ENCODE data around the gene ATP1B3.

ATP1B3 gene

DNA sequence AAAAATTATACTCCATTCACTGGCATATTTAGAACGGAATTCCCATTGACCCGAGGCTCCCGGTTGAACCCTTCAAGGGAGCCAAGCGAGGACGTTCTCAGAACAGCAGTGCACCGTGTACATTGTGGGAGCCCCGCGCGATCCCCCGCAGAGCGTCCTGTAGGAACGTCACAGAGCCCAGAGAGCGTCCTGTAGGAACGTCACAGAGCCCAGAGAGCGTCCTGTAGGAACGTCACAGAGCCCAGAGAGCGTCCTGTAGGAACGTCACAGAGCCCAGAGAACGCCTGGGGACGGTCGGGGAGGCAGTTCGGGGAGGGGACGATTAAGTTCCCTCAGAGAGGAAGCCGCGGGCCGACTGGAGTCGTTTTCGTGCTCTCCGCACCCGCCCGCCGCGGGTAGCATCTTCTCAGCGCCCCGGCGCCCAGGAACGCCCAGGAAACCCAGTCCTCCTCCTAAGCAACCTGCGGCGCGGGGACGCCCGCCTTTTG is 506 bp upstream of the ATP1B3 start (continued):
- TF ChIP-seq ZSCAN23 (tag by site-specific recombination; IDR thresholded peaks at IDR 0.05) (no peak), SALL2 (tag by site-specific recombination; IDR thresholded peaks at IDR 0.05; ENCODE audit: borderline replicate concordance) (no peak), ZNF792 (tag by site-specific recombination; IDR thresholded peaks at IDR 0.05) (no peak), ZNF621 (tag by site-specific recombination; IDR thresholded peaks at IDR 0.05) (no peak), ZNF501 (tag by site-specific recombination; IDR thresholded peaks at IDR 0.05) (no peak), PRDM1 (tag by site-specific recombination; IDR thresholded peaks at IDR 0.05) (no peak), ZNF777 (tag by site-specific recombination; IDR thresholded peaks at IDR 0.05; ENCODE audit: borderline replicate concordance) (no peak), KLF1 (tag by site-specific recombination; IDR thresholded peaks at IDR 0.05) (peak; percentile 21; the same call in 1 of the 2 replicates), ZIC2 (tag by site-specific recombination; IDR thresholded peaks at IDR 0.05) (0 out of 2 replicates have a peak, but pooled peaks have one; percentile 29), ZNF121 (tag by site-specific recombination; IDR thresholded peaks at IDR 0.05) (no peak), ZNF221 (tag by site-specific recombination; IDR thresholded peaks at IDR 0.05; ENCODE audit: borderline replicate concordance) (no peak), ZBTB17 (tag by site-specific recombination; IDR thresholded peaks at IDR 0.05) (peak; percentile 98), ZNF843 (tag by site-specific recombination; IDR thresholded peaks at IDR 0.05) (no peak), ZNF391 (tag by site-specific recombination; IDR thresholded peaks at IDR 0.05; ENCODE audit: borderline replicate concordance, low read depth) (no peak), ZNF791 (tag by site-specific recombination; IDR thresholded peaks at IDR 0.05) (no peak), ZNF114 (tag by site-specific recombination; IDR thresholded peaks at IDR 0.05) (no peak)
- TF ChIP-seq, protein P1, sequence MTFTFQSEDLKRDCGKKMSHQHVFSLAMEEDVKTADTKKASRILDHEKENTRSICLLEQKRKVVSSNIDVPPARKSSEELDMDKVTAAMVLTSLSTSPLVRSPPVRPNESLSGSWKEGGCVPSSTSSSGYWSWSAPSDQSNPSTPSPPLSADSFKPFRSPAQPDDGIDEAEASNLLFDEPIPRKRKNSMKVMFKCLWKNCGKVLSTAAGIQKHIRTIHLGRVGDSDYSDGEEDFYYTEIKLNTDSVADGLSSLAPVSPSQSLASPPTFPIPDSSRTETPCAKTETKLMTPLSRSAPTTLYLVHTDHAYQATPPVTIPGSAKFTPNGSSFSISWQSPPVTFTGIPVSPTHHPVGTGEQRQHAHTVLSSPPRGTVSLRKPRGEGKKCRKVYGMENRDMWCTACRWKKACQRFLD (tag by site-specific recombination; IDR thresholded peaks at IDR 0.05) = no peak
- TF ChIP-seq, protein P2, sequence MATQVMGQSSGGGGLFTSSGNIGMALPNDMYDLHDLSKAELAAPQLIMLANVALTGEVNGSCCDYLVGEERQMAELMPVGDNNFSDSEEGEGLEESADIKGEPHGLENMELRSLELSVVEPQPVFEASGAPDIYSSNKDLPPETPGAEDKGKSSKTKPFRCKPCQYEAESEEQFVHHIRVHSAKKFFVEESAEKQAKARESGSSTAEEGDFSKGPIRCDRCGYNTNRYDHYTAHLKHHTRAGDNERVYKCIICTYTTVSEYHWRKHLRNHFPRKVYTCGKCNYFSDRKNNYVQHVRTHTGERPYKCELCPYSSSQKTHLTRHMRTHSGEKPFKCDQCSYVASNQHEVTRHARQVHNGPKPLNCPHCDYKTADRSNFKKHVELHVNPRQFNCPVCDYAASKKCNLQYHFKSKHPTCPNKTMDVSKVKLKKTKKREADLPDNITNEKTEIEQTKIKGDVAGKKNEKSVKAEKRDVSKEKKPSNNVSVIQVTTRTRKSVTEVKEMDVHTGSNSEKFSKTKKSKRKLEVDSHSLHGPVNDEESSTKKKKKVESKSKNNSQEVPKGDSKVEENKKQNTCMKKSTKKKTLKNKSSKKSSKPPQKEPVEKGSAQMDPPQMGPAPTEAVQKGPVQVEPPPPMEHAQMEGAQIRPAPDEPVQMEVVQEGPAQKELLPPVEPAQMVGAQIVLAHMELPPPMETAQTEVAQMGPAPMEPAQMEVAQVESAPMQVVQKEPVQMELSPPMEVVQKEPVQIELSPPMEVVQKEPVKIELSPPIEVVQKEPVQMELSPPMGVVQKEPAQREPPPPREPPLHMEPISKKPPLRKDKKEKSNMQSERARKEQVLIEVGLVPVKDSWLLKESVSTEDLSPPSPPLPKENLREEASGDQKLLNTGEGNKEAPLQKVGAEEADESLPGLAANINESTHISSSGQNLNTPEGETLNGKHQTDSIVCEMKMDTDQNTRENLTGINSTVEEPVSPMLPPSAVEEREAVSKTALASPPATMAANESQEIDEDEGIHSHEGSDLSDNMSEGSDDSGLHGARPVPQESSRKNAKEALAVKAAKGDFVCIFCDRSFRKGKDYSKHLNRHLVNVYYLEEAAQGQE (tag by site-specific recombination; IDR thresholded peaks at IDR 0.05) = no peak
- TF ChIP-seq, protein P3, sequence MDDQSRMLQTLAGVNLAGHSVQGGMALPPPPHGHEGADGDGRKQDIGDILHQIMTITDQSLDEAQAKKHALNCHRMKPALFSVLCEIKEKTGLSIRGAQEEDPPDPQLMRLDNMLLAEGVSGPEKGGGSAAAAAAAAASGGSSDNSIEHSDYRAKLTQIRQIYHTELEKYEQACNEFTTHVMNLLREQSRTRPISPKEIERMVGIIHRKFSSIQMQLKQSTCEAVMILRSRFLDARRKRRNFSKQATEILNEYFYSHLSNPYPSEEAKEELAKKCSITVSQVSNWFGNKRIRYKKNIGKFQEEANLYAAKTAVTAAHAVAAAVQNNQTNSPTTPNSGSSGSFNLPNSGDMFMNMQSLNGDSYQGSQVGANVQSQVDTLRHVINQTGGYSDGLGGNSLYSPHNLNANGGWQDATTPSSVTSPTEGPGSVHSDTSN (CRISPR knock-in tag; IDR thresholded peaks at IDR 0.05) = no peak
- TF ChIP-seq, protein P4, sequence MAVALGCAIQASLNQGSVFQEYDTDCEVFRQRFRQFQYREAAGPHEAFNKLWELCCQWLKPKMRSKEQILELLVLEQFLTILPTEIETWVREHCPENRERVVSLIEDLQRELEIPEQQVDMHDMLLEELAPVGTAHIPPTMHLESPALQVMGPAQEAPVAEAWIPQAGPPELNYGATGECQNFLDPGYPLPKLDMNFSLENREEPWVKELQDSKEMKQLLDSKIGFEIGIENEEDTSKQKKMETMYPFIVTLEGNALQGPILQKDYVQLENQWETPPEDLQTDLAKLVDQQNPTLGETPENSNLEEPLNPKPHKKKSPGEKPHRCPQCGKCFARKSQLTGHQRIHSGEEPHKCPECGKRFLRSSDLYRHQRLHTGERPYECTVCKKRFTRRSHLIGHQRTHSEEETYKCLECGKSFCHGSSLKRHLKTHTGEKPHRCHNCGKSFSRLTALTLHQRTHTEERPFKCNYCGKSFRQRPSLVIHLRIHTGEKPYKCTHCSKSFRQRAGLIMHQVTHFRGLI (tag by site-specific recombination; IDR thresholded peaks at IDR 0.05) = no peak
- TF ChIP-seq, protein P5, sequence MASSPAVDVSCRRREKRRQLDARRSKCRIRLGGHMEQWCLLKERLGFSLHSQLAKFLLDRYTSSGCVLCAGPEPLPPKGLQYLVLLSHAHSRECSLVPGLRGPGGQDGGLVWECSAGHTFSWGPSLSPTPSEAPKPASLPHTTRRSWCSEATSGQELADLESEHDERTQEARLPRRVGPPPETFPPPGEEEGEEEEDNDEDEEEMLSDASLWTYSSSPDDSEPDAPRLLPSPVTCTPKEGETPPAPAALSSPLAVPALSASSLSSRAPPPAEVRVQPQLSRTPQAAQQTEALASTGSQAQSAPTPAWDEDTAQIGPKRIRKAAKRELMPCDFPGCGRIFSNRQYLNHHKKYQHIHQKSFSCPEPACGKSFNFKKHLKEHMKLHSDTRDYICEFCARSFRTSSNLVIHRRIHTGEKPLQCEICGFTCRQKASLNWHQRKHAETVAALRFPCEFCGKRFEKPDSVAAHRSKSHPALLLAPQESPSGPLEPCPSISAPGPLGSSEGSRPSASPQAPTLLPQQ (tag by site-specific recombination; IDR thresholded peaks at IDR 0.05) = no peak
- TF ChIP-seq, protein P6, sequence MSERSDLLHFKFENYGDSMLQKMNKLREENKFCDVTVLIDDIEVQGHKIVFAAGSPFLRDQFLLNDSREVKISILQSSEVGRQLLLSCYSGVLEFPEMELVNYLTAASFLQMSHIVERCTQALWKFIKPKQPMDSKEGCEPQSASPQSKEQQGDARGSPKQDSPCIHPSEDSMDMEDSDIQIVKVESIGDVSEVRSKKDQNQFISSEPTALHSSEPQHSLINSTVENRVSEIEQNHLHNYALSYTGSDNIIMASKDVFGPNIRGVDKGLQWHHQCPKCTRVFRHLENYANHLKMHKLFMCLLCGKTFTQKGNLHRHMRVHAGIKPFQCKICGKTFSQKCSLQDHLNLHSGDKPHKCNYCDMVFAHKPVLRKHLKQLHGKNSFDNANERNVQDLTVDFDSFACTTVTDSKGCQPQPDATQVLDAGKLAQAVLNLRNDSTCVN (tag by site-specific recombination; optimal IDR thresholded peaks at IDR 0.05) = peak; percentile 35
- TF ChIP-seq, protein P7, sequence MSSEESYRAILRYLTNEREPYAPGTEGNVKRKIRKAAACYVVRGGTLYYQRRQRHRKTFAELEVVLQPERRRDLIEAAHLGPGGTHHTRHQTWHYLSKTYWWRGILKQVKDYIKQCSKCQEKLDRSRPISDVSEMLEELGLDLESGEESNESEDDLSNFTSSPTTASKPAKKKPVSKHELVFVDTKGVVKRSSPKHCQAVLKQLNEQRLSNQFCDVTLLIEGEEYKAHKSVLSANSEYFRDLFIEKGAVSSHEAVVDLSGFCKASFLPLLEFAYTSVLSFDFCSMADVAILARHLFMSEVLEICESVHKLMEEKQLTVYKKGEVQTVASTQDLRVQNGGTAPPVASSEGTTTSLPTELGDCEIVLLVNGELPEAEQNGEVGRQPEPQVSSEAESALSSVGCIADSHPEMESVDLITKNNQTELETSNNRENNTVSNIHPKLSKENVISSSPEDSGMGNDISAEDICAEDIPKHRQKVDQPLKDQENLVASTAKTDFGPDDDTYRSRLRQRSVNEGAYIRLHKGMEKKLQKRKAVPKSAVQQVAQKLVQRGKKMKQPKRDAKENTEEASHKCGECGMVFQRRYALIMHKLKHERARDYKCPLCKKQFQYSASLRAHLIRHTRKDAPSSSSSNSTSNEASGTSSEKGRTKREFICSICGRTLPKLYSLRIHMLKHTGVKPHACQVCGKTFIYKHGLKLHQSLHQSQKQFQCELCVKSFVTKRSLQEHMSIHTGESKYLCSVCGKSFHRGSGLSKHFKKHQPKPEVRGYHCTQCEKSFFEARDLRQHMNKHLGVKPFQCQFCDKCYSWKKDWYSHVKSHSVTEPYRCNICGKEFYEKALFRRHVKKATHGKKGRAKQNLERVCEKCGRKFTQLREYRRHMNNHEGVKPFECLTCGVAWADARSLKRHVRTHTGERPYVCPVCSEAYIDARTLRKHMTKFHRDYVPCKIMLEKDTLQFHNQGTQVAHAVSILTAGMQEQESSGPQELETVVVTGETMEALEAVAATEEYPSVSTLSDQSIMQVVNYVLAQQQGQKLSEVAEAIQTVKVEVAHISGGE (tag by site-specific recombination; conservative IDR thresholded peaks at IDR 0.05; ENCODE audit: low read depth) = peak; percentile 54
- TF ChIP-seq, protein P8, sequence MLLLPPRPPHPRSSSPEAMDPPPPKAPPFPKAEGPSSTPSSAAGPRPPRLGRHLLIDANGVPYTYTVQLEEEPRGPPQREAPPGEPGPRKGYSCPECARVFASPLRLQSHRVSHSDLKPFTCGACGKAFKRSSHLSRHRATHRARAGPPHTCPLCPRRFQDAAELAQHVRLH (tag by site-specific recombination; IDR thresholded peaks at IDR 0.05) = no peak
- TF ChIP-seq, protein P9, sequence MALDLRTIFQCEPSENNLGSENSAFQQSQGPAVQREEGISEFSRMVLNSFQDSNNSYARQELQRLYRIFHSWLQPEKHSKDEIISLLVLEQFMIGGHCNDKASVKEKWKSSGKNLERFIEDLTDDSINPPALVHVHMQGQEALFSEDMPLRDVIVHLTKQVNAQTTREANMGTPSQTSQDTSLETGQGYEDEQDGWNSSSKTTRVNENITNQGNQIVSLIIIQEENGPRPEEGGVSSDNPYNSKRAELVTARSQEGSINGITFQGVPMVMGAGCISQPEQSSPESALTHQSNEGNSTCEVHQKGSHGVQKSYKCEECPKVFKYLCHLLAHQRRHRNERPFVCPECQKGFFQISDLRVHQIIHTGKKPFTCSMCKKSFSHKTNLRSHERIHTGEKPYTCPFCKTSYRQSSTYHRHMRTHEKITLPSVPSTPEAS (tag by site-specific recombination; IDR thresholded peaks at IDR 0.05) = no peak
